Lower lobe of right lung (tissue), 2 donors: ENCODE measurements around the gene IL7R. TPM values are rescaled to one million over a fixed set of nuclear protein-coding genes. Genes with fewer than 3 reads are reported as not detected.

Experiments
- ATAC-seq, 2 donors: fragments of 200-7000 bp; cut with Tn5 transposase; one replicate each; pipeline ENCODE4 v1.9.1; 2020 to 2022; ENCODE audit warnings: mild to moderate bottlenecking in 2 of 2, moderate library complexity in 2 of 2
- DNase-seq: peaks from one replicate; pipeline ENCODE4 v3.0.0-alpha.2; 2020
- H3K27ac ChIP-seq: fragments of 200-600 bp; one replicate; pipeline ENCODE4 v1.8.0; 2022
- H3K27me3 ChIP-seq: fragments of 200-600 bp; one replicate; pipeline ENCODE4 v1.8.0; 2022; ENCODE audit warnings: low read depth
- H3K36me3 ChIP-seq: fragments of 200-600 bp; one replicate; pipeline ENCODE4 v1.8.0; 2022; ENCODE audit warnings: mild to moderate bottlenecking
- H3K4me1 ChIP-seq: fragments of 200-600 bp; one replicate; pipeline ENCODE4 v1.8.0; 2022
- H3K4me3 ChIP-seq: fragments of 200-600 bp; one replicate; pipeline ENCODE4 v1.8.0; 2022; ENCODE audit warnings: mild to moderate bottlenecking
- H3K9me3 ChIP-seq: fragments of 200-600 bp; one replicate; pipeline ENCODE4 v1.8.0; 2022
- CTCF ChIP-seq: fragments of 200-600 bp; IDR thresholded peaks from one replicate; pipeline ENCODE4 v1.8.0; 2022; ENCODE audit warnings: antibody characterized with exemption, mild to moderate bottlenecking
- intact Hi-C: fragments of 100-400 bp; cut with DNase I; formaldehyde crosslinking; loops from one replicate; pipeline ENCODE4 v1.11.0; 2022
- total RNA-seq: library from RNA; stranded (reverse); fragmentation: NEBNext Ultra II Directional; extraction: Animal tissue kit (Norgen Biotek cat#: 25700); gene quantifications from one replicate; pipeline ENCODE4 v1.2.1, GENCODE V29; 2021
- donor health status: DM: no; HTN: yes; CAD: no; lungs with severe emphysema.

IL7R gene
- total RNA-seq, 1 donor from 2014 or later = 168 TPM

GRCh38 chr5:35830587-35830986 lies 26.1 kb upstream of the IL7R start:
- H3K4me1 ChIP-seq = no peaks in the 10 kb centered on the region

GRCh38 chr5:35832762-35833161 lies 23.9 kb upstream of the IL7R start:
- TF ChIP-seq CTCF = no peak
- no peak overlapping the region for H3K27ac ChIP-seq
- no peak overlapping the region for H3K4me3 ChIP-seq
- DNase-seq (no peak), ATAC-seq (no peak)
- intact Hi-C loops = no loop called here
- no peaks in the 10 kb centered on the region for H3K9me3 ChIP-seq
- H3K4me1 ChIP-seq = no peaks in the 10 kb centered on the region
- no peaks in the 10 kb centered on the region for H3K36me3 ChIP-seq
- no peaks in the 10 kb centered on the region for H3K27me3 ChIP-seq

More at GRCh38 chr5:35830587-35830986, 26.1 kb upstream of the IL7R start:
- ATAC-seq (no peak), DNase-seq (no peak)
- no peaks in the 10 kb centered on the region for H3K27me3 ChIP-seq
- no peak overlapping the region for H3K27ac ChIP-seq
- no peaks in the 10 kb centered on the region for H3K9me3 ChIP-seq
- H3K4me3 ChIP-seq = no peak overlapping the region
- intact Hi-C loops = no loop called here
- H3K36me3 ChIP-seq = no peaks in the 10 kb centered on the region
- TF ChIP-seq CTCF = no peak

- DNase-seq = no peak
- Histone ChIP-seq H3K27ac (no peak overlapping the region), H3K36me3 (no peaks in the 10 kb centered on the region), H3K4me3 (no peak overlapping the region), H3K4me1 (no peaks in the 10 kb centered on the region), H3K27me3 (no peaks in the 10 kb centered on the region), H3K9me3 (no peaks in the 10 kb centered on the region)
- intact Hi-C loops = no loop called here
- TF ChIP-seq CTCF = no peak
- ATAC-seq = no peak
Observed at GRCh38 chr5:35833224-35833623, 23.5 kb upstream of the IL7R start.

GRCh38 chr5:35835796-35836742 lies 20.6 kb upstream of the IL7R start:
- DNase-seq (no peak), ATAC-seq (no peak)
- Histone ChIP-seq H3K4me3 (no peak overlapping the region), H3K4me1 (no peaks in the 10 kb centered on the region), H3K36me3 (no peaks in the 10 kb centered on the region), H3K9me3 (no peaks in the 10 kb centered on the region), H3K27ac (no peak overlapping the region), H3K27me3 (no peaks in the 10 kb centered on the region)
- no peak for TF ChIP-seq CTCF
- intact Hi-C loops = no loop called here

GRCh38 chr5:35838370-35839042 lies 18.2 kb upstream of the IL7R start:
- H3K9me3 ChIP-seq = no peaks in the 10 kb centered on the region
- no peak overlapping the region for H3K27ac ChIP-seq
- no peaks in the 10 kb centered on the region for H3K4me1 ChIP-seq
- no peak overlapping the region for H3K4me3 ChIP-seq
- DNase-seq (no peak), ATAC-seq (no peak)
- intact Hi-C loops = no loop called here
- TF ChIP-seq CTCF = no peak
- no peaks in the 10 kb centered on the region for H3K27me3 ChIP-seq
- H3K36me3 ChIP-seq = no peaks in the 10 kb centered on the region
